NCI-H1105 treated with DMSO at 0.1 percent for 48 hours (cell line): ENCODE measurements around the gene EPS15.
"Not testable (repeated sequence)": the region's sequence is repeated elsewhere in the genome, so short reads cannot be mapped to it uniquely, and the experiment has no call there.

Source experiments
- DNase-seq: peaks from one replicate; lab custom pipeline; 2025; lab: John Stamatoyannopoulos, UW

The EPS15 gene

DNA sequence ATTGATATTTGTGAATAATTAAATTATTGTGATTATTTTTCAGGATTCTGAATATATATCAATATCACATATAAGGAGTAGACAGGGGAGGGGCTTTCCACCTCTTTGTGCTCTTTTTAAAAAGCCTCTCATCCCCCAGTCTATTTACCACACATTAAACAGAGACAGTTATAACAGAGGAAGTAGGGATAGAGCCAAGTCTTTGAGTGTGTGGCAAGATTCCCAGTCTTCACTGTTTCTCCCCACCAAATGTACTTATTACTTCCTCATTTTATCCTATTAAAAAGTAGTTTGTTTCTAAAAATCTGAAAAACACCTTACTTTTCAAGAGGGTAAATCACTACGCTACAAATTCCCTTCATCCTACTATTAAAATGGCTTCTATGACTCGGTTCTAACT lies 46.7 kb downstream of the EPS15 start:
- DNase-seq, result no peak

DNA sequence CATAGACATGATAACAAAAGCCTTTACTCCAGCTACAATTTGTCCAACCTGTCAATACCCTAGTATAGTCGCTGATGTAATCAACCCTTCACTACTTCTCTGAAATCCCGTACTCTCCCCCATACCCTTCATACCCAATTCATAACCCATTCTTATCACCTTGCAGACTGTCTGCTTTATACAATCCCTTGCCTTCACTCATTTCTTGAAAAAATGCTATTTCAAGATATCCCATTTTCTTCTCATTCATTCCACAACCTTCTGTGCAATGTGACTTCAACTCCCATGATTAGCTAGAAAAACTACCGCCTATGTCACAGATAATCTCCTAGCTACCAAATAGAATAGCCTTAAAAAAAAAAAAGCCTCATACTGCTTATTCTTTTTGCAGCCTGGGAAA lies 49.5 kb downstream of the EPS15 start:
- DNase-seq, result no peak

- no peak for DNase-seq
These were observed 54.2 kb downstream of the EPS15 start for GRCh38 chr1:51464828-51465227.

DNA sequence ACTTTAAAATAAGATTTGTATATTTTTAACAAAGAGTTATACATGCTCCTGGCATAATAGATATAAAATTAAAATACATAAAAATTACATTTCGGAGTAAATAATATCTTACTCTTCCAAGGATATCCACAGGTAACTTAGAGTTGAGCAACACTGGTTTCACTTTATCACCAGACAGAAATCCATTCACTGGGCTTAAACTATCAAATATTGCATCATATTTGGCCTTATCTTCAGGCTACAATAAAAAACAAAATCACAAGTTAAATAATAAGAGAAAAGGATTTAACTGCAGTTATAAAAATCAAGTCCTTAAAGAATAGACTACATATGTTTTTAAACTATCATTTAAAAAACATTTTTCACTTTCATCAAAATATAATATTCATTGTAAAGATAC lies 55.5 kb downstream of the EPS15 start:
- no peak for DNase-seq

GRCh38 chr1:51462289-51462688 lies 56.8 kb downstream of the EPS15 start:
- not testable (repeated sequence) for DNase-seq

DNA sequence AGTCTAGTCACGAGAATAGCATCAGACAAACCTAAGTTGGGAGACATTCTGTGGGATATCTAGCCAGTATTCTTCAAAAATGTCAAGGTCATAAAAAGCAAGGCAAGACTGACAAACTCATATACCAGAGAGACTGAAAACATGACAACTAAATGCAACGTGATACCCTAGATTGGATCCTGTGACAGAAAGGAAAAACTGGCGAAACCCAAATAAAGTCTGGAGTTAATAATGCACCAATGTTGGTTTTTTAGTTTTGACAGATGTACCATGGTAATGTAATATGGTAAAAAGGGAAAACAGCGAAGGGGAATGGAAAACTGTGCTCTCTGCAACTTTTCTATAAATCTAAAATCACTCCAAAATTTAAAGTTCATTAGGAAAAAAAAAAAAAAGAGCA lies 64.5 kb downstream of the EPS15 start:
- no peak for DNase-seq

DNA sequence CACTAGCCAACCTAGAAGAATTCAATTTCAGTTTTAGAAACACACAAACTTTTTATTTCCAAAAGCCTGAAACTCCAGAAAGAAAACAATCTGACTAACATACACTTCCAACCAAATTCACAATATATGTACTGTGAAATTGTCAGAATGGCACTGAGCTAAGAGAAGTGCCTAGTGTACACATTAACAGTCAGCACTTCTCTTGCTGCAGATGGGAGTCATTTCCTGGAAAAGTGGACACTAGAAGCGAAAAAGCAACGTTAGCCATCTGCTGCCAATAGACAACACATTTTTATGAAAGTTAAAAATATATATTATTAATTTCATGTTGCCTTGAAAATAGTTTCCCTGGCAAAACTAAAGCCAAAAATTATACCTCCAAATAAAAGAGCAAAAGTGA lies 66.1 kb downstream of the EPS15 start:
- no peak for DNase-seq

DNA sequence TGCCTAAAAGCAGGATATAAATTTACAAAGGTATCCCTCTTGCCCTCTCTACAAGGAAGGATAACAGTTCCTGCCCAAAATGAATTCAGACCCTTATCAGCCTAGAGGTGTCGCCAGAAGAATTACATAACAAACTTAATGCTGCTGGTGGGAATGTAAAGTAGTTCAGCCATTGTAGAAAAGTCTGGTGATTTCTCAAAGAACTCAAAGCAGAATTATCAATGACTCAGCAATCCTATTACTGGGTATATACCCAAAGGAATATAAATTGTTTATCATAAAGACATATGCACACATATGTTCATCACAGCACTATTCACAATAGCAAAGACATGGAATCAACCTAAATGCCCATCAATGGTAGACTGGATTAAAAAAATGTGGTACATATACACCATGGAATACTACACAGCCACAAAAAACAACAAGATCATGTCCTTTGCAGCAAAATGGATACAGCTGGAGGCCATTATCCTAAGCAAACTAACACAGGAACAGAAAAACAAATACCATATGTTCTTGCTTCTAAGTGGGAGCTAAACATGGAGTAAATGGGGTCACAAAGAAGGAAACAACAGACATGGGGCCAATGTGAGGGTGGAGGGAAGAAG lies 70.1 kb downstream of the EPS15 start:
- not testable (repeated sequence) for DNase-seq

GRCh38 chr1:51445351-51446090 lies 73.5 kb downstream of the EPS15 start:
- no peak for DNase-seq

DNA sequence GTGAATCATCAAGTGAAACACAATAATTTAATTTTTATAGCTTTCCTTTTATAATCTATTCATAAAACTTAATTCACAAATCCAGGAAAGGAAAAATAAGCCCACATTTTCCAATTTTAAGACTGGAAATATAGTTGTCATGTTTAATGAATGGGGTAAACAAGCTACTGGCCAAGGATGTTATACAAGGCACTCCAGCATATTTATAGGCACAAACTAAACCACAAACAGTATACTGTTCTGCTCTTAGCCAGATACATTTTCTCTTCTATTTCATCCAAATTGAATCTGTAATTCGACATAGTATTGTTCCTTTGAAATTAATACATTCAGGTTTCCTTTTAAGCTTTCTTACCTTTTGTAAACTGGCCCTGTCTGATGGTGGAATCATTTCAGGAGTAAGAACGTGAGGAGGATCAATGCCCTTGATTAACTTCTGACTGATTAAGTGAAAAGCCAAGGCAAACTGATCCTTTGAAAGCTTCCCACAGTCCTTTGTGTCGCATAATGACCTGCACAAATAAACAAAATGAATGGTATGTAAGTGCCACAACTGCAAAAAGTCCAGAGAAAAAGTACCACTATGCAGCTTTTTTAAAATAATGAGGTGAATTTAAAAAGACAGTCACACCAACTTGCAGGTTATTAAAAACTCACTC lies 74.4 kb downstream of the EPS15 start:
- DNase-seq, result no peak

DNA sequence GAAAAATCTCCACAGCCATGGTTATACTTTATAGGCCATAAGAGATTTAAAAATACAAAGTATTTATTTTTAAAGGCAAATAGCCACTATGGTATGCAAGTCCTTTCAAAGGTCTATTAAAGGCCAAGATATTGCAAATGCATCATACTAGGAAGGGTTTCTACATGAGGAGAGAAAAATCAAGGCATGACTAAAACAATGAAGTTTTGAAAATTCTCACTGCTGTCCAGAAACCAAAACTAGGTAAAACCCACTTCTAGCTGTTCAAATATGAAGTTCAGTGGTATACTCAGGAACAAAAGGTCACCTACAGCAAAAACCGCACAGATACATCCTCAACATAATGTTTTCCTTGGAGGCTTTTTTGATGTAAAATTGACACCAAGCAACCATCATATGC lies 75.0 kb downstream of the EPS15 start:
- no peak for DNase-seq

DNA sequence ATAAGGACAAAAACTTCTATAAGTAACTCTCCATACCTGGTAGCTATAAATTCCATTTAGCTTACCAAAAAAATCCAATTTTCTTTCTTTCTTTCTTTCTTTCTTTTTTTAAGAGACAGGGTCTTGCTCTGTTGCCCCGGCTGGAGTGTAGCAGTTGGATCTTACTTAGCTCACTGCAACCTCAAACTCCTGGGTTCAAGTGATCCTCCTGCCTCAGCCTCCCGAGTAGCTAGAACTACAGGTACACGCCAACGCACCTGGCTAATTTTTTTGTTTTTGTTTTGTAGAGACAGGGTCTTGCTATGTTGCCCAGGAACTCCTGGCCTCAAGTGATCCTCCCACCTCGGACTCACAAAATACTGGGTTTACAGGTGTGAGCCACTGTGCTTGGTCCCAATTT lies 75.5 kb downstream of the EPS15 start:
- DNase-seq, result no peak

- DNase-seq, result no peak
These were observed 76.5 kb downstream of the EPS15 start for GRCh38 chr1:51442616-51443015.

GRCh38 chr1:51442198-51442597 lies 76.9 kb downstream of the EPS15 start:
- DNase-seq, result no peak

DNA sequence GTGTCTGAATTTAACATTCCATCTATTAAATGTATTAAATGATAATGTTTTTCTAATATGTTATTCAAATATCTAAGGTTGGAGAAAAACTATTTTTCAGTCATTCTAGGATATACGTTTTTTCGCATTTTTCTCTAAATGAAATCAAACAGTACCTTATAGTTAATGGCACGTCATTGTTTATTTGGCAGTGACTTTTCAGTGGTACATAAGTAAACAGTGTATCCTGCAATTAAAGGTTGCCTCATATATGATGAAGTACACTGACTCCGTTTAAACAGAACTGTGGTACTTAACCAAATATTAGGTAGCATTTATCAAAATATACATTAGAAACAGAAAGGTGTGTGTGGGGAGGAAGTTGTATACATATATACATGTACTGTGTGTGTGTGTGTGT lies 79.2 kb downstream of the EPS15 start:
- DNase-seq, result peak; percentile 18

DNA sequence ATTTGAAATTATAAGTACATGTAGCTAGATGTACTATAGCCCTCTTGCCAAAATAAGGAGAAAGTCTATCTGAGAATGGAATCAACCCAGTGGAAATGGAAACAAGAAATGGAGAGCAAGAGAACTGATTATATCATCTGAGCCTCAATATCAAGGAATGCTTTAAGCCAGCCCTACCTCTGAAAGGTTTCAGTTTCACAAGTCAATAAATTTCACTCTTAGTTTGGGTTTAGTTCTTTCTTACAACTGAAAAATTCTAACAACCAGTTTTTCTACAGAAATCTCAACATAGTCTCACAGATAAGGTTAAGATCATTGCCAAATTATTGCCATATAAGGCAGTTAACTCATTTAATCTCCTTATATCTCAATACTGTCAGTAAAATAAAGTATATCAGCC lies 80.0 kb downstream of the EPS15 start:
- DNase-seq, result no peak

DNA sequence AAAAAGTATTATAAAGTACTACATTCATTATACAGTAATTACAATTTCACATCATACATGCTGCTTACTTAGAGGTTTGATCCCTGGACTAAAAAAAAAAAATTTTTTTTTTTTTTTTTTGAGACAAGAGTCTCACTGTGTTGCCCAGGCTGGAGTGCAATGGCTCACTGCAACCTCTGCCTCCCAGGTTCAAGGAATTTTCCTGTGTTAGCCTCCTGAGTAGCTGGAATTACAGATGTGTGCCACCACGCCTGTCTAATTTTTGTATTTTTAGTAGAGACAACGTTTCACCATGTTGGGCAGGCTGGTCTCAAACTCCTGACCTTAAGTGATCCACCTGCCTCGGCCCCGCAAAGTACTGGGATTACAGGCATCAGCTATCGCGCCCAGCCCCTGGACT lies 81.7 kb downstream of the EPS15 start:
- DNase-seq, result not testable (repeated sequence)

DNA sequence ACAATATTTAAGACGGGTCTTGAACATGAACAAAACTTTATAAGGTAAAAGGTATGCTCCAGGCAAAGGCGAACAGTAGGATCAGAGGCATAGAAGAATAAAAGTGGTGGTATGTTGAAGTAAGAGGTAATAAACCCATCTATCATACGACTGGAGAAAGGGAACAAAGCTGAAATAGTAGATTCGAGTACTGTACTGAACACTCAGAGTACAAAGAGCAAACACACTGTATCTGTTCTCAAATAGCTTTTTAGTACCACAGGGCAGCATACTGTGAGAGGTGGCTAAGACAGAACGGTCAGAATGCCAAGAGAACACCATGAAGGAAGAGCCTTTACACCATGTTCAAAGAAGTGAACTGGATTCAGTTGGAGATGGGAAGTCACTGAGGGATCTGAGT lies 83.2 kb downstream of the EPS15 start:
- DNase-seq, result no peak

GRCh38 chr1:51433972-51434510 lies 85.0 kb downstream of the EPS15 start:
- DNase-seq, result no peak

DNA sequence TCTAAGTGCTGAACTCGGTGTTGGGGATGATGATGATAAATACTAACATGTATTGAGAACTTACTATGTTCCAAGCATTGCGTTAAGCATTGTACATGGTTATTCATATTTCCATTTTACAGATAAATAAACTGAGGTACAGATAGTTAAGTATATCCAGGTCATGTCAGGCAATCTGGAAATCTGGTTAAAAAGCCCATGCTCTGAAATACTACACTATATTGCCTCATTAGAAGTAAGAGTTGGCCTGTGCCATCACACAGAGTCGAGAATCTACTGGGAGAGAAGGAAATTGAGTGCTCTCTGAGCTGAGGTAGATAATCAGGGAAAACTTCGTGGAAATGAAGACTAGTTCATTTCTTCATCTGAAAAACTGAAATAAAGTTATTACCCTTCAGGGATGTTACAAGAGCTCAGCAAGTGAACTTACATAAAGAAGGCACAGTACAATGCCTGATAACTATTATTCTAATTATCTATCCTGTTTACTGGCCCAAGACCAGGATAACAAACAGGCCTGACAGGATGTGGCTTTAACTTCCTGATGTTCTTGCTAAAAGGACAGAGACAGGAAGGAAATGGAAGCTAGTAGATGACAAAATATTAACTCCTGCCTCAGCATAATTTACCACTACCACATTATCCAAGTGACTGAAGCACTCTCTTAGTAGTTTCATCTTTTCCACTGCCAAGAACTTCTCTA lies 85.6 kb downstream of the EPS15 start:
- no peak for DNase-seq

DNA sequence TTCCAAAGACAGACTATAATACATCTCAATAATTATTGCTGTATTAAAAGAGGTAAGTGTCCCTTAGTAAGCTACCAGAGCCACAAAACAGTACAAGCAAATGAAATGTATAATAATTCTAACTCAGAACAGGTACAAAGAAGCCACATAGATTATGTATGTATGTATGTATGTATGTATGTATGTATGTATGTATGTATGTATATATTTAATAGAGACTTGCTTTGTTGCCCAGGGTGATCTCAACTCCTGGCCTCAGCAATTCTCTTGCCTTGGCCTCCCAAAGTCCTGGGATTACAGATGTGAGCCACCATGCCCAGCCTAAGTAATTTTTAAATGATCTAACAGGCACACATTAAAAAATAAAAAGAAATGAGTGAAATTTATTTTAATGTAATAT lies 86.9 kb downstream of the EPS15 start:
- no peak for DNase-seq

- DNase-seq, result no peak
These were observed 91.6 kb downstream of the EPS15 start for GRCh38 chr1:51427438-51427837.

DNA sequence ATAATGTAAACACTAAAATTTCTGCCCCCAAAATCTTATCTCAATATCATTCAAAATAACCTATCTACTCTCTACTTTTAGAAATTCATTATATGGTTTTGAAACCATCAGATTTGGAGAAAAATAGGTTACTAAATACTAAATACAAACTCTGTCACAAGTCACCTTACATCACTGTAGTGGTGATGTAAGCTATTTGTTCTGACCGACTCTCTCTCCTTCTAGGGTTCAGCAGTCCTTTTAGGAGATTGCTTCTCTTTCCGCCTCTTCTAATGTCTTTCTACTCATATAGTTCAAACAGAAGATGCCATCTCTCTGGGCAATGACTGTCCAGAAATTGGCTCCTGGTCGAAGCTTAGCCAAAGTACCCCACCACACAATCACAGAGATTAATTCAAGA lies 93.1 kb downstream of the EPS15 start:
- DNase-seq, result no peak
